Measurements from ENCODE around the gene PCSK1.
A peak's percentile ranks its signal among the peaks of the same experiment; 100 is the strongest.
"Not testable (repeated sequence)": the region's sequence is repeated elsewhere in the genome, so short reads cannot be mapped to it uniquely, and the experiment has no call there.

The PCSK1 gene

DNA sequence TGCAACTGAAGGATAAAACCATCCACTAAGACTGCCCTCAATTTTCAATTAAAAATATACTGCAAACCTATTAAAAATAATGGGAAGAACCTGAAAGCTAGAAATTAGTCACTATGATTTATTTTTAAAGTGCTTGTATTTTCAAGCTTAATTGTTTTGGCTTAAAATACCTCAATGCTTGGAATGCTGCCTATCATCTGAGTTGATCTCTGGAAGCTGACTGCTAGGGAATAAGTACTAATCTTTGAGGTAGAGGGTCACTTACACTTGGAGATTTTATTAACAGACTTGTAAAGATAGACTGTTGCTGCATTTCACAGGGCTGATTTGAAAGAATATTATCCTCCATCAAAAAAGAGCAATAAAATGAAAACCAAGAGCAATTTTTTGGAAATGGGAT lies 6.2 kb downstream of the PCSK1 start:
- no peak for DNase-seq (ENCODE audit: low read depth)

GRCh38 chr5:96425443-96425842 lies 7.6 kb downstream of the PCSK1 start:
- no peak for DNase-seq (ENCODE audit: low read depth)

- DNase-seq (ENCODE audit: low read depth): no peak
Measured at GRCh38 chr5:96415897-96416296, 17.2 kb downstream of the PCSK1 start.

- no peak for DNase-seq (ENCODE audit: low read depth)
Measured at GRCh38 chr5:96412868-96413449, 20.1 kb downstream of the PCSK1 start.

DNA sequence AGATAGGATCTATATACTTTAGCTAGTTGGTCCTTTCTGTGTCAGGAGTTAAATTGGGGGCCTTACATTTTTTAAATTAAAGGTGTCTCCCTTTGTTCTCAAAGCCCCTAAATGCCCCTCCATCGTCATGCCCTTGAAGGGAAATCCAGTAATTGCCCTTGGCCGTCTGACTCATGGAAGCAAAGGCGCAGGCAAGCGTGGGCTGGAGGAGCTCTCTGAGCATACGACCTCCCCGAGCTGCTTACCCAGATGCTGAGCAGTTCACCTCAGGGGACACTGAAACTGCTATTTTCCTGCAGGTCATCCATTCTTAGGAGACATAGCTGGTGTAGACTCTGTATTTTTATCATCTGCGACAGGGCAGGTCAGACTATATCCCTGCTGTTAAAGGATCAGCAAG lies 23.0 kb downstream of the PCSK1 start:
- DNase-seq (ENCODE audit: low read depth): no peak

GRCh38 chr5:96408841-96409538 lies 24.1 kb downstream of the PCSK1 start:
- no peak for DNase-seq (ENCODE audit: low read depth)

DNA sequence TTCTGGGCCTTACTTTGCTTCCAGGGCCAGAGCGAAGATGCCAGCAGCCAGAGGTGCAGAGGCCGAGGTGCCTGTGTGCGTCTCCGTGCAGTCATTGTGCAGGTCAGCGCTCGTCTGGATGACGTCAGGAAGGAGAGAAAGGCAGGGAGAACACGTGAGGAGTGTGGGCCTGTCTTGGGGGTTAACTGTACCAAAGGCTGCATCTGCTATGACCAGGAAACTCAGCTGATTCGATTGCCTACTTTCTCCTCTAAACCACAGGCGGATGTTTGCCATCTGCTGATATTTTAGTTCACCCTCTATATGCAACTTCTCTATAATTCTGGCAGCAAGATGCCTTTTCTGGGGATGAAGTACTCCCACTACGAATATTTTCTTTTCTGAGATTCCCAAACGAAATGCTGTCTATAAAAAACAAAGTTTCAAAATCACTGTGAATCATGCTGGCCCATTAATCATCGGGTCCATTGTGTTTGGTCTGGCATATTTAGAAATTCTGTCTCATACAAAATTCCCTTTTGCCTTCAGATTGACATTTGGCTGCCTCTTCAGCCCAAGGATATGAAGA lies 24.8 kb downstream of the PCSK1 start:
- peak; percentile 74 for DNase-seq (ENCODE audit: low read depth)

DNA sequence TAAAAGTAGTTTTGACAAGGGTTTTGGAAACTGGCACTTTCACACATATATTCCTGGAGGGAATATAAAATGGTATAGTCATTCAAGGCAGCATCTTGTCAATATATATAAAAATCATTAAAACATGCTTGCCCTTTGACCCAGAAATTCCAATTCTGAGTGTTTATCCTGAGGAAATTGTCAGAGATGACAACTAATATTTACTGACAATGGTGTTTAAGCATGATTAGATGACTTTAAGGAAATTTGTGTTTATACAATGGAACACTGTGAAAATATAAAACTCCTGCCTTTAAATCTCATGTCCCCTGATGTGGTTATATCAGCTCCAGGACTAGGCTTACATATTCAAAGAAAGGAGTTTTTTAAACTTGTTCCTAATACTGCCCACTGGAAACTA lies 25.6 kb downstream of the PCSK1 start:
- no peak for DNase-seq (ENCODE audit: low read depth)

DNA sequence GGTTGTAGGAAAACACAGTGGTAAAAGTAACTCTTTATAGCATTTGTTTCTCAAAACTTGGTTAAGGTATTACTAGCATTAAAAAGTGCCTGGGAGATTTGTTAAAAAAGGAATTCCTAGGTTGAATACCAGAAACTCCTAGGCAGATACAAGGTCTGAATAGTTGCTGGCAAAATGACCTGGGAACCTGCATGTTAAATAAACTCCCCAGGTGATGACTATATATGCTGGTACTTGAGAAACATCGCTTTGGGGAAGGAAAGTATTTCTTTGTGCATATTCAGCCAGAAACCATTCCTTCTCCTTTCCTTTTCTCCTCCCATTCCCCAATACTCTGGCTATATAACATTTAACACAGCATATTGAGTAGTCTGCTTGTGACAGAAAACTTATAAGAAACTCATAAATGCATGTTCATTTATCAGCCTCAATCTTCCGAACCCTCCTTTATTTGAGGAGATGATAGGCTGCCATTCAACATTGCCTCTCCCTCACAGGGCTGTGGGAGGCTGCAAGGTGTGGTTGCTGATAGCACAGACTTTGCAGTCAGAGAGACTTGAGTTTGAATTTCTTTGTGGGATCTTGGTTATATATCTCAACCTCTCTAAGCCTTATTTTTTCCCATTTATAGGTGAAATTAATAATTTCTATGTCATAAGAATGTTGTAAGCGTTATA lies 28.7 kb downstream of the PCSK1 start:
- DNase-seq (ENCODE audit: low read depth): no peak

- DNase-seq (ENCODE audit: low read depth): no peak
Measured at GRCh38 chr5:96402500-96402899, 30.5 kb downstream of the PCSK1 start.

DNA sequence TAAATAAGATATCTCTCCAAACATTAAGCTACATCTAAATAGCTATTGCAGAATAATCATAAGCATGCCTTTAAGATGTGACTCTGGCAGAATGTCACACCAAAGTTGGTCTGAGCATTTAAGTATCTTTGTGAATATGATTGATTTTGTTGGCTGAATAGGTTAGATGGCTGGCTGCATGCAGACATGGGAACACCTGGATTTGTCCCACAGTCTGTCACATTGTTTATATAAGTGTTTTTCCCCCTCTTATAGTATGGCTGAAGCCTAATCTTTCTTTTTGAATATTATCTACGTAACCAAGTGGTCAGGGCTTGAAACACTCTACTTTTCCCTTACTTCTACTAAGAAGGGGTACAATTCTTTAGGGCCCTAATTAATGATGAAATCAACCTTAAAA lies 36.2 kb downstream of the PCSK1 start:
- DNase-seq (ENCODE audit: low read depth): no peak

DNA sequence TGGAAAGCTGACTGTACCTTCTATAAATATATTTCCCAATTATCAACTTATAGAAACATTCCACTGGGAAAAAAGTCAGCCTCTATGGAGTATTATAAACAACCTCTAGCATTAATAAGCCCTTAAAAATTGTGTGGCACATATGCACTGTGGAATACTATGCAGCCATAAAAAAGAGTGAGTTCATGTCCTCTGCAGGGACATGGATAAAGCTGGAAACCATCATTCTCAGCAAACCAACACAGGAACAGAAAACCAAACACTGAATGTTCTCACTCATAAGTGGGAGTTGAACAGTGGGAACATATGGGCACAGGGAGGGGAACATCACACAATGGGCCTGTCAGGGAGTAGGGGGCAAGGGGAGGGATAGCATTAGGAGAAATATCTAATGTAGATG lies 37.8 kb downstream of the PCSK1 start:
- DNase-seq (ENCODE audit: low read depth): not testable (repeated sequence)

DNA sequence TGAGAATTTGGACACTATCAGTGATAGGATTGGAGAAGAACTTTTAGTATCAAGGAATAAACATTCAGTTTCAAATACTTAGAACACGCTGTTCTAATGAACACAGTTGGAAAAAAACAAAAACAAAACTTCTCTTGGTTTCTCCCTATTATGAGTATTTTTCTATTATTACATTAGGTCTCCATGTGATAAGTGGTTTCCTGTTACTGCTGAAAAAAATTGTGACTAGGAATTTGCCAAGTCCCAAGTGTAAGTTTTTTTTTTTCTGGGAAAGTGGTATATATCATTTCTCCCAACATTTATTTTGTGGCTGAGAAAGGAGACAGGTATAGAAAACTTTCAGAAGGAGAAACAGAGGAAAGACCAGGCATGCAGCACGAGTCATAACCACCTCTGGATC lies 41.1 kb downstream of the PCSK1 start:
- DNase-seq (ENCODE audit: low read depth): no peak

- DNase-seq (ENCODE audit: low read depth): no peak
Measured at GRCh38 chr5:96388176-96388575, 44.9 kb downstream of the PCSK1 start.

DNA sequence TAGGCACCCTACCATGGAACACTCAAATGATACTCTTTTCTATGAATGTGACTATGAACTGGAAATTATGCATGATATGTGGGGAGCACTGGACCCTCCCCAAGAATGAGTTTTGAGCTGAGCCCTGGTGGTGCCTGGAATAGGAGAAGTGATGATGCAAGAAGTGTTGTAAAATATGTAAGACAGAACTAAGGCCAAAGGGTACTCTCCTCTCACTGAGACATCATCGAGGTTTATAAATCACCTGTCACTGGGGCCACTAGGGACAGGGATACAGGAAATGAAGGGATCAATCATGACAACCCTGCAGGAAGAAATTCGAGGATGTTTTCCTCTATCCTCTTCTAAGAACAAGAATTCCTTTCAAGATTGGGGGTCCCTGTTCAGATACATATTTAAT lies 45.4 kb downstream of the PCSK1 start:
- DNase-seq (ENCODE audit: low read depth): no peak

DNA sequence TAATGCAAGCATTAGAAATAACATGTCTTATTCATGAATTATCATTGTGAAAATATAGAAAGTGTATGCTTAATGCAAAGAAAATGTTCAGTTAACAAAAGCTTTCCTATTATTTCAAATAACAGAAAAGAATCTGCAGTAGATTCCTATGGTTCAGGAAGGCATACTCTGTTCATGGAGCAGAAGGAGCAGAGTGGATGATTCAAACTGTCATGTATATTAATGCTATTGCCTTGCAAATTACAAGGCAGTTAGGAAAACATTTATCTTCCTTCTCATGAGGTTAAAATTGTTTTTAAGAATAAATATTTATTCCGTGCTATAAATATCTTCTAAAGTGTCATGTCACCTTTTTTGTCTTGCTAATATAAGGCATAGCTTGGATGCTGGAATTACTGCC lies 47.5 kb downstream of the PCSK1 start:
- DNase-seq (ENCODE audit: low read depth): no peak

- DNase-seq (ENCODE audit: low read depth): peak; percentile 55
Measured at GRCh38 chr5:96384353-96384752, 48.7 kb downstream of the PCSK1 start.

GRCh38 chr5:96381526-96381925 lies 51.5 kb downstream of the PCSK1 start:
- DNase-seq (ENCODE audit: low read depth): no peak

GRCh38 chr5:96379896-96380295 lies 53.2 kb downstream of the PCSK1 start:
- DNase-seq (ENCODE audit: low read depth): no peak

- DNase-seq (ENCODE audit: low read depth): no peak
Measured at GRCh38 chr5:96377597-96377996, 55.5 kb downstream of the PCSK1 start.

DNA sequence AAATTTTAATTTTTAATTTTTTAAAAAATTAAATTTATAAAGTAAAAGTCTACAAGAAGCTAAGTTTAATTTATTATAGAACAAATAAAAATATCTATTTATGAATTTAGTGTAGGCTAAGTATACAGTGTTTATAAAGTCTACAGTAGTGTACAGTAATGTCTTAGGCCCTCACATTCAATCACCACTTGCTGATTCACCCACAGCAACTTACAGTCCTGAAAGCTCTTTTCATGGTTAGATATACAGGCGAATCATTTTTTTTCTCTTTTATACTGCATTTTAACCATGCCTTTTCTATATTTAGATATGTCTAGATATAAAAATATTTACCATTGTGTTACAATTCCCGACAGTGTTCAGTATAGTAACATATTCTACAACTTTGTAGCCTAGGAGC lies 55.9 kb downstream of the PCSK1 start:
- DNase-seq (ENCODE audit: low read depth): no peak

- DNase-seq (ENCODE audit: low read depth): no peak
Measured at GRCh38 chr5:96374653-96375052, 58.4 kb downstream of the PCSK1 start.

GRCh38 chr5:96373381-96373733 lies 59.7 kb downstream of the PCSK1 start:
- no peak for DNase-seq (ENCODE audit: low read depth)
